ENCODE results near the gene PATZ1. TPM values are rescaled to one million over a fixed set of nuclear protein-coding genes. Genes with fewer than 3 reads are reported as not detected.
A peak's percentile ranks its signal among the peaks of the same experiment; 100 is the strongest.

The PATZ1 gene
- polyA plus RNA-seq, 3 donors = 78.5 to 84.4 (median 81.1) TPM

- peak; percentile 77 for DNase-seq
Measured at GRCh38 chr22:31347251-31348008, 1.3 kb upstream of the PATZ1 start.

DNA sequence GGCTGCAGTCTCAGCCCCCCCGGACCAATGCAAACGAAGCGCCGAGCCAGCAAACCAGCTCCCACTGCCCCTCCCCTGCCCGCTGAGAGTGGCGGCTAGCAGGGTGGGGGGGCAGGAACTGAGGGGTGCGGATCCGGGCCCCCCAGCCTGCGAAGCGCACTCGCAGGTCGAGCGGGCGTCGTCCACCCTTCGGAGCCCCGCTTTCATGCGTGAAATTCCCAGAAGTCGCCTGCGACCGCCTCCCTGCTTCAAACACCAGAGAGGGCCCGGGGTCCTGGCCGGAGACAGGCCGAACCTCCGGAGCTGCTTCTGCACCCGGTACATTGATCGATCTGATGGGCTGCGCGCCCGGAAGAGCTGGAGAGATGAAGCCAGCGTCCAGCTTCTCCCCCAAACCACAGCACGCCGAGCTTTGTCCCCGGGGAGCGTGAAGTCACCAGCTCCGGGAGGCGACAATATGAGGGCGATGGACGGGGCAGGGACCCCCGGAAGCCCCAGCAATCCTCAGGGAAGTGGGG, 646 bp upstream of the PATZ1 start:
- peak; percentile 73 for DNase-seq

DNA sequence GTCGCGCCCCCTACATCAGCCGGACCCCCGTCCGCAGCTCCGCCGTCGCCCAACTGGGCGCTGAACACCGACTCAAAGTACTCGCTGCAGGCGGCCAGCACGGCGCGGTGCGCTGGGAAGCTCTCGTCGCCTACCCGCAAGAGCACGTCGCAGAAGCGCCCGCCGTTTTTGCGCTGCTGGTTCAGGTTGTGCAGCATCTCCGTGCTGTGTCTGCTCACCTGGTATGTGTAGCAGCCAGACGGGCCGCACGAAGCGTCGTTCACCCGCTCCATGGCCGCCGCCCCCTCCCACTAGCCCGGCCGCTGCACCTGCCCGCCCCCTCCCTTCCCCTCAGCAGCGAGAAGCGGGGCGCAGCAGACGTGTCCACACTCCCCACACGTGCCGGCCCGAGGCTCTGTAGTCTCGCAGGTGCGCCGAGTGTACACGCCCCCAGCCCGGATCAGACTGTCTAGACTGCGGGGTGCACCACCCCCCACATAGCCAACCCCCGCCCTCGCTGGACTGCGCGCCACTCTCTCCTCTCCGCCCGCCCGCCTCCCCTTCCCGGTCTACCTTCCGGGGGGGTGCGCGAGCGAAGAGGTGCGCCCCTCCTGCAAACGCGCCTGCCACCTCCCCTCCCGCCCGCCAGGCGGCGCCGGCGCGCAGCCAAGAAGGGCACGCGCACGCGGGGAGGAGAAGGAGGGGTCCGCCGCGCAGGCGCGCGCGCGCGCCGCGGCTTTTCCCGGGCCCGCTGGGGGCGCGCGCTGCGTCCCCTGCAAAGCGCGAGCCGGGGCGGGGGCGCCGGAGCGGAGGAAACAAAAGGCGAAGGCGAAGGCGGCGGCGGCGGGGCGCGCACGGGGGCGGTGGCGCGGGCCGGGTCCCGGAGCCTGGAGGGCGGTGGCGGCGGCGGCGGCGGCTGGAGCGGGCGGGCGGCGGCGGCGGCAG, 553 bp downstream of the PATZ1 start:
- peak; percentile 92 for DNase-seq

DNA sequence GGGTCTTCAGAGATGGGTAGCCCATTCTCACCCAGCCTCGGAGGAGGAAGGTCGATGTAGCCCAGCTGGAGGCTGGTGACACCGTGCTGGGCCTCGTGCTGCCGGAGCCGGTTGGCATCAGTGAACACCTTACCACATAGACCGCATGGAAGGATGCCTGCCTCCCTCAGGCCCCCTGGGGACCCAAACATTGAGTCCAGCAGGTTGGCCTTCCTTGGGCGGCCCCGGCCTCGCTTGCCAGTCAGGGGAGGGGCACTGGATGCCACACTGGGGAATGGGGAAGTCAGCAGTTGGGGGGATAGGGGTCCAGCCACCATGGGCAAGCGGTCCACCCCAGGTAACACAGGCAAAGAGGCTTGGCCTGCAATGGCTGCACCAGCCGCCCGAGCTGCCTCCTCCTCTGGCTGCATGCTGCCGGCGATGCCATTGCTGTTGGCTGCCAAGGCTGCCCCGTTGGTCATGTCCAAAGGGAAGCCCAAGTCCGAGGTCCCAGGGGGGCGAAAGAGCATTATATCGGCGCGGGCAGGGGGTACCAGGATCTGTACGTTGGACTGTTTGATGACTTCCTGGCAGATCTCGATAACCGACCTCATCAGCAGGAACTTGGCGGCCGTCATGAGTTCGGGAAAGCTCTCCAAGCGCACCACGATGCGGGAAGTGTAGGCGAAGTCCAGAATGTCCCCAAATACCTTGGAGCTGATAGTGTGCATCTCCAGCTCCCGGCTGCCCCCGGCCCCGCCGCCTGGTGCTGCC, 1.4 kb downstream of the PATZ1 start:
- peak; percentile 52 for DNase-seq

DNA sequence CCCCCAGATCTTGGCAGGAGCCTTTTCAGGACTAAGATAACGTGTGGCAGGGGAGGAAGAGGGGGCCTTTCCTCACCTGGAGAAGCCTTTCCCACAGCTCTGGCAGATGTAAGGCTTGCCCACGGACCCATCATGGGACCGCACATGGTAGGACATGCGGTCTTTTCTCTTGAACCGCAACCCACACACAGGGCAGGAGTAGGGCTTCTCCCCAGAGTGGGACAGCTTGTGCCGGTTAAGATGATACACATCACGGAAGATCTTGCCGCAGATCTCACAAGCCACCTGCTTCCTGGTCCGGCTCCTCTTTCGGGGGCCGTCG, 1.9 kb downstream of the PATZ1 start:
- no peak for DNase-seq

DNA sequence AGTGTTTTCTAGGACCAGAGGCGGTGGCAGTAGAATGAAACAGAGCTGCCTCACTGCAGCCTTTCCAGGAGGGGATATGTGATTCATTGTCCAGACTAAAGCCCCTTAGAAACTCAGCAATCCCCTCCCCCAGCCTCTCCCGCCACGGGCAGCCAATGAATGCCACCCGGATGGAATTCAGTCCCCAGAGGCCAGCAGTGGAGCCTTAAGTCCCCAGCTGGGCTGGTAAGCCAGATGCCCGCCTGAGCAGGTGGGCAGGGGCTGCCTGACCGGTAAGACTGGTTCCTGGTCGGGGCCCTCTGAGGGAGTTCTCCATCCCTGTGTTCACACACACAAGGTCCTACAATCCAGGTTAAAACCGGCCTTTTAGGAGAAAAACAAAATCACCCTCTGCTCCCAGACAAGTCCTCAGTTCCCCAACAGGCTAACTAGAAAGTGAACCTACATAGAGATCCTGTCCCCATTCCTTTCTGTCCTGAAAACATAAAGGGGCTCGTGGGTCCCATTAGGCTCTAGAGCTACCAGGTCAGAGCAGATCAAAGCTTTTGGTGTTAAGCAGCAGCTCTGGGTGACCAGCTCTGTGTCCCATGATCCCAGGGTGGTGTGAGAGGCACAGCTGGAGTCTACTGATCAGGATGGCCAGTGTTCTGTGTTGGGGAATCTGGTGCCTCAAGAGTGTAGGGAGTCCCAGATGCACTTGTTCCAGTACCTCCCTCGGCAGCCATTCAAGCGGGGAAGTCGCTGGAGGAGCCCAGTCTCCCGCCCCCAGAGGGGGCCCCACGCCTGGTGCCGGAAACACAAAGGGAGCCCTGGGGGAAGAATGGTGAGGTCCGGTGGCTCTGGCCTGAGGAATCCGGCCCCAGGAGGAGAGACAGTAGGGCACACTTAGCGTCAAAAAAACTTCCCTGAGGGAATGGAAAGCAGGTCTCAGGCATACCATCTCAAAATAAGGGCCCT, 2.6 kb downstream of the PATZ1 start:
- peak; percentile 80 for DNase-seq

GRCh38 chr22:31342389-31343140, 3.6 kb downstream of the PATZ1 start:
- no peak for DNase-seq

GRCh38 chr22:31341386-31342088, 4.6 kb downstream of the PATZ1 start:
- DNase-seq = no peak

GRCh38 chr22:31340765-31341247, 5.3 kb downstream of the PATZ1 start:
- no peak for DNase-seq

GRCh38 chr22:31340360-31340759, 5.8 kb downstream of the PATZ1 start:
- DNase-seq = no peak

DNA sequence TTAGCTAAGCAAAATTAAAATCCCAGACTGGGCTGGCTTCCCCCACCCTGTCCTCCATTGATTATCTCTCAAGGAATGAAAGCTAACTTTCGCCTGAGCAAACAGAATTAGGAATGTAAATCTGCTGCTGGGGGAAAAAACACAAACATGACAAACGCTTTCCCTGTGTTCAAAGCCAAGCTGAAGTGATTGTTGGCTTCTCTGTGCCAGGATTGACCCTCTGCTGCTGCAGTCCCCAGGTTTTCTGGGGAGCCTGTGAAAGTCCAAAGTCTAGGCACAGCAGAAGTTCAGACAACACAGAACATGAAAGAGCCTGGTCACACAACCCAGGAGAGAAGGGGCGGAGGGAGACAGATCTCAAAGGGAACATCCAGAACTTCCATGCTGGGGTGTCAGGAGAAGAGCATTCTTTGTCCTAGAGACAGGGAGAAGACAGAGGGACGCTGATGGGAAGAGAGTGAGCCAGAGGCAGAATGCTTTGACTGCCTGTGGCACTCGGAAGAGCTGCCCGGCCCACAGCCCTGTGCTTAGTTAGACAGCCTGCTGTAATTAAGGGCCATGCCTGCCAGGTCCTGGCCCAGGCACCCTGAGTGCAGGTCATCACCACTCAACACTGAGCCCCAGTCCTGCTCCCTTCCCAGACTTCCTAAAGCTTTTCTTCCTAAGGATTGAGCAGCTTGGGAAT, 6.9 kb downstream of the PATZ1 start:
- no peak for DNase-seq

- DNase-seq = no peak
Measured at GRCh38 chr22:31337178-31337577, 9.0 kb downstream of the PATZ1 start.

- DNase-seq = no peak
Measured at GRCh38 chr22:31334329-31334728, 11.8 kb downstream of the PATZ1 start.

DNA sequence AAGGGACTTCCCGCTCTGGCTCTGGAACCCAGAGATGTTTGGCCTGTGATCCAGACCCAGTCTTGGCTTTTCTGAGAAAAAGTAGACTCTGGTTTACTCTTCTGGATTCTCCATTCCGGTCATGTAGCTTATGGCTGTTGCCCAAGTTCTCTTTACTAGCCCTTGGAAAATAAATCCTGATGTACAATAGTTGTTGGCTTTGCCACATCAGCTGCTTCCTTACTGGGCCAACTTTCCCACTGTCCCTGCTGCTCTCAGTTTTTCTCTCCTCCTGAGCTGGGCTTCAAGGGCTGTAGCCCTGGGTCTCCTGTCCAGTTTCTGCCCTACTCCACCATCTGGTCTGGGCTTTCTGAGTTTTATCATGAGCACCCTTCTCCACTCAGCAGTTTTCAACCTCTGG, 12.5 kb downstream of the PATZ1 start:
- DNase-seq = no peak

- no peak for DNase-seq
Measured at GRCh38 chr22:31332886-31333285, 13.3 kb downstream of the PATZ1 start.

- no peak for DNase-seq
Measured at GRCh38 chr22:31332010-31332409, 14.1 kb downstream of the PATZ1 start.

DNA sequence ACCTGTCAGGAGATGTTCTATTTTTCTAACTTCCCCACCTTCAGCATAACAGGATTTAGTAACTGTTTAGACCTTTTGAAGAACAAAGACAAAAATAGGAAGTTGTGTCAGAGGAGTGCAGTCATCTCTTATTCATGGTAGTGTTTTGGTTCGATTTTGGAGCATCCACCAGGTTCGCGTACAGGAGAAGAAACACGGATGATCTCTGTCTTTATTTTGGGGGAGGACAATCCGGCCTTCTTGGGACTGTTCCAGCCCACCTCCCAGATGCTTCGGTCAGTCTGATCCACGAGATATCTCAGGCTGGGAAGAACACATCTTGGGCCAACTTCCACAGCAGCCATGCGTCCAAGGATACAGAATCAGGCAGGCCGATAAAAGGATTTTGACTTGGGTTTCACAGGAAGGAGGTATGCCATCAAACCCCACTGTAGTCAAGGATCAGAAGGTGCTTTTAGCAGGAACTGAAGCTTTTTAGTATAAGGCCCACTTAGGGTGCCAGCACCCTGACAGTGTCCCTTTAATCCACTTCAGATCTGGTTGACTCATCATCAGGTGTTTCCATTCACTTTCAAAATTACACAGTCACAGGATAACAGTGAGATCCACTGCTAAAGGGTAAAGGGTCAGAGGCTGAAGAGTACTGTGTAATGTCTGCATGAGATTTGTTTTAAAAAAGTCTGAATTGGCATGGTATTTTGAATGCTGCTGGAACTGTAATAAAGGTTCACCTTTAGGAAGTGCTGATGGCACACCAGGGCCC, 16.5 kb downstream of the PATZ1 start:
- no peak for DNase-seq

GRCh38 chr22:31329029-31329428, 17.1 kb downstream of the PATZ1 start:
- DNase-seq = no peak
